Caco-2 (cell line): ENCODE measurements around the gene EIF2S3. TPM values are rescaled to one million over a fixed set of nuclear protein-coding genes. Genes with fewer than 3 reads are reported as not detected.

ENCODE experiments used
- BruUV-seq: library from RNA; stranded (reverse); fragments of 400-500 nt; replicated peaks from 2 replicates; lab custom pipeline; 2021; lab: Mats Ljungman, UMichigan
- CTCF ChIA-PET: fragments of 300-600 bp; sonication (Branson Sonifier 250); formaldehyde crosslinking; loops from one replicate; lab custom pipeline; 2022; ENCODE audit warnings: antibody characterized with exemption; lab: Charles Lee
- POLR2A ChIA-PET: fragments of 300-600 bp; sonication (Branson Sonifier 250); formaldehyde crosslinking; loops from one replicate; lab custom pipeline; 2022; ENCODE audit warnings: antibody characterized with exemption; lab: Charles Lee
- DNase-seq, 2 experiments: peaks; one replicate each; pipeline versions ENCODE4 v3.0.0 to v3.0.0-alpha.2; 2020 to 2022
- H3K27me3 ChIP-seq: replicated peaks from 2 replicates; pipeline ENCODE4 v1.6.0; 2011; ENCODE audit warnings: low read length; ENCODE audit not compliant: control insufficient read depth, insufficient read depth
- H3K36me3 ChIP-seq: 2 replicates; pipeline ENCODE4 v1.5.1; 2011; ENCODE audit warnings: low read length; ENCODE audit not compliant: control insufficient read depth, insufficient read depth
- H3K4me1 ChIP-seq: fragments of 250-450 bp; sonication (Bioruptor Pico); 2 replicates; pipeline ENCODE4 v1.5.1; 2020; ENCODE audit warnings: mild to moderate bottlenecking
- H3K4me3 ChIP-seq: 2 replicates; pipeline ENCODE4 v1.5.1; 2011; ENCODE audit warnings: low read depth, mild to moderate bottlenecking, control low read depth, low read length
- H3K9me3 ChIP-seq: fragments of 250-450 bp; sonication (Bioruptor Pico); 2 replicates; pipeline ENCODE4 v1.5.1; 2020; ENCODE audit warnings: mild to moderate bottlenecking, moderate library complexity
- H3K27ac Mint-ChIP-seq: one replicate; pipeline ENCODE4 v1.8.0; 2022; ENCODE audit warnings: mixed read lengths; ENCODE audit not compliant: unreplicated experiment
- H3K27me3 Mint-ChIP-seq: one replicate; pipeline ENCODE4 v1.8.0; 2022; ENCODE audit warnings: mixed read lengths; ENCODE audit not compliant: insufficient read depth, unreplicated experiment
- H3K36me3 Mint-ChIP-seq: one replicate; pipeline ENCODE4 v1.8.0; 2022; ENCODE audit warnings: mild to moderate bottlenecking, mixed read lengths; ENCODE audit not compliant: insufficient read depth, unreplicated experiment
- H3K4me1 Mint-ChIP-seq: one replicate; pipeline ENCODE4 v1.8.0; 2022; ENCODE audit warnings: low read depth, mixed read lengths; ENCODE audit not compliant: unreplicated experiment
- H3K4me3 Mint-ChIP-seq: one replicate; pipeline ENCODE4 v1.8.0; 2022; ENCODE audit warnings: mild to moderate bottlenecking, moderate library complexity, mixed read lengths; ENCODE audit not compliant: unreplicated experiment
- H3K9me3 Mint-ChIP-seq: one replicate; pipeline ENCODE4 v1.8.0; 2022; ENCODE audit warnings: mixed read lengths; ENCODE audit not compliant: unreplicated experiment
- intact Hi-C: fragments of 100-400 bp; cut with micrococcal nuclease; formaldehyde crosslinking; loops from one replicate; pipeline ENCODE4 v1.10.0; 2022; ENCODE audit not compliant: unreplicated experiment
- total RNA-seq: library from RNA; stranded (reverse); gene quantifications from 2 replicates; pipeline ENCODE4 v1.2.3, GENCODE V29; 2022
- TF ChIP-seq, protein P1 (sequence below), 2 experiments: fragments of 200-600 bp in 1 of 2; IDR thresholded peaks; 1 replicate in 1 of 2; 2 replicates in 1 of 2; pipeline versions ENCODE4 v1.5.1 to v1.8.0; 2011 to 2022; ENCODE audit warnings: antibody characterized with exemption in 1 of 2, control low read depth in 1 of 2, inconsistent platforms in 1 of 2, low read depth in 1 of 2, low read length in 1 of 2, mild to moderate bottlenecking in 1 of 2, moderate library complexity in 1 of 2; ENCODE audit not compliant: insufficient read depth in 1 of 2, severe bottlenecking in 1 of 2, unreplicated experiment in 1 of 2

Gene EIF2S3
- total RNA-seq, 1 experiment from 2014 or later, result 240 TPM

DNA sequence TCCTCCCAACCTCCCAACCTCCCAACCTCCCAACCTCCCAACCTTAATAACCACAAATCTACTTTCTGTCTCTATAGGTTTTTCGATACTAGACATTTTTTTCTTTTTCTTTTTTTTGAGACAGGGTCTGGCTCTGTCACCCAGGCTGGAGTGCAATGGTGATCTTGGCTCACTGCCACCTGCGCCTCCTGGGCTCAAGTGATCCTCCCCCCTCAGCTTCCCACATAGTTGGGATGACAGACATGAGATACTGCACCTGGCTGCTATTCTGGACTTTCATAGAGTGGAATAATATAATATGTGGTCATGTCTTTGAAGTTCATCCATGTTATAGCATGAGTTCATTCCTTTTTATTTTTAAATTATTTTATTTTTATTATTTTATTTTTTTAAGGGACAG lies 55.3 kb downstream of the EIF2S3 start:
- H3K36me3 Mint-ChIP-seq, result no peaks in the 10 kb centered on the region
- Histone ChIP-seq H3K36me3 (no peaks in the 10 kb centered on the region), H3K27me3 (no peaks in the 10 kb centered on the region), H3K4me3 (no peak overlapping the region), H3K4me1 (no peaks in the 10 kb centered on the region), H3K9me3 (no peaks in the 10 kb centered on the region)
- H3K27me3 Mint-ChIP-seq, result no peaks in the 10 kb centered on the region
- TF ChIP-seq, protein P1, sequence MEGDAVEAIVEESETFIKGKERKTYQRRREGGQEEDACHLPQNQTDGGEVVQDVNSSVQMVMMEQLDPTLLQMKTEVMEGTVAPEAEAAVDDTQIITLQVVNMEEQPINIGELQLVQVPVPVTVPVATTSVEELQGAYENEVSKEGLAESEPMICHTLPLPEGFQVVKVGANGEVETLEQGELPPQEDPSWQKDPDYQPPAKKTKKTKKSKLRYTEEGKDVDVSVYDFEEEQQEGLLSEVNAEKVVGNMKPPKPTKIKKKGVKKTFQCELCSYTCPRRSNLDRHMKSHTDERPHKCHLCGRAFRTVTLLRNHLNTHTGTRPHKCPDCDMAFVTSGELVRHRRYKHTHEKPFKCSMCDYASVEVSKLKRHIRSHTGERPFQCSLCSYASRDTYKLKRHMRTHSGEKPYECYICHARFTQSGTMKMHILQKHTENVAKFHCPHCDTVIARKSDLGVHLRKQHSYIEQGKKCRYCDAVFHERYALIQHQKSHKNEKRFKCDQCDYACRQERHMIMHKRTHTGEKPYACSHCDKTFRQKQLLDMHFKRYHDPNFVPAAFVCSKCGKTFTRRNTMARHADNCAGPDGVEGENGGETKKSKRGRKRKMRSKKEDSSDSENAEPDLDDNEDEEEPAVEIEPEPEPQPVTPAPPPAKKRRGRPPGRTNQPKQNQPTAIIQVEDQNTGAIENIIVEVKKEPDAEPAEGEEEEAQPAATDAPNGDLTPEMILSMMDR (IDR thresholded peaks at IDR 0.05; ENCODE audit: insufficient read depth in 1 of 2, low read depth in 1 of 2, low read length in 1 of 2, severe bottlenecking in 1 of 2, unreplicated experiment in 1 of 2), result no peak
- intact Hi-C loops, result no loop called here
- ChIA-PET CTCF (no interaction called here), POLR2A (interaction anchor here (0.6 kb wide), 1 partner anchor 54 kb away, joined by 6 read pairs; no protein-coding TSS in a partner anchor)
- no peaks in the 10 kb centered on the region for H3K4me1 Mint-ChIP-seq
- H3K27ac Mint-ChIP-seq, result no peak overlapping the region
- no peaks in the 10 kb centered on the region for H3K9me3 Mint-ChIP-seq
- DNase-seq, result no peak
- no TSS peak for BruUV-seq
- no peak overlapping the region for H3K4me3 Mint-ChIP-seq

DNA sequence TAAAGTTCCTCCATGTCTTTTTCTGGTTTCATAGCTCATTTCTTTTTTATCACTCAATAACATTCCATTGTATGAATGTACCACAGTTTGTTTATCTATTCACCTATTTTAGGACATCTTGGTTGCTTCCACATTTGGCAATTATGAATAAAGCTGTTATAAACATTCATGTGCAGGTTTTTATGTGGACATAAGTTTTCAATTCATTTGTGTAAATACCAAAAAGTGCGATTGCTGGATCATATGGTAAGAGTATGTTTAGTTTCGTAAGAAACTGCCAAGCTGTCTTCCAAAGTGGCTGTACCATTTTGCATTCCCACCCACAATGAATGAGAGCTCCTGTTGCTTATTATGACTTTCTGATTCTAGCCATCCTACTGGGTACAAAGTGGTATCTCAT lies 58.4 kb downstream of the EIF2S3 start:
- no peaks in the 10 kb centered on the region for H3K4me1 Mint-ChIP-seq
- H3K9me3 Mint-ChIP-seq, result no peaks in the 10 kb centered on the region
- Histone ChIP-seq H3K9me3 (no peaks in the 10 kb centered on the region), H3K27me3 (no peaks in the 10 kb centered on the region), H3K36me3 (no peaks in the 10 kb centered on the region), H3K4me1 (no peaks in the 10 kb centered on the region), H3K4me3 (no peak overlapping the region)
- intact Hi-C loops, result no loop called here
- H3K27me3 Mint-ChIP-seq, result no peaks in the 10 kb centered on the region
- POLR2A ChIA-PET, result no interaction called here
- no peaks in the 10 kb centered on the region for H3K36me3 Mint-ChIP-seq
- H3K27ac Mint-ChIP-seq, result no peak overlapping the region
- TF ChIP-seq, protein P1 (IDR thresholded peaks at IDR 0.05; ENCODE audit: insufficient read depth in 1 of 2, low read depth in 1 of 2, low read length in 1 of 2, severe bottlenecking in 1 of 2, unreplicated experiment in 1 of 2), result no peak
- H3K4me3 Mint-ChIP-seq, result no peak overlapping the region
- CTCF ChIA-PET, result no interaction called here
- BruUV-seq, result no TSS peak
- no peak for DNase-seq

DNA sequence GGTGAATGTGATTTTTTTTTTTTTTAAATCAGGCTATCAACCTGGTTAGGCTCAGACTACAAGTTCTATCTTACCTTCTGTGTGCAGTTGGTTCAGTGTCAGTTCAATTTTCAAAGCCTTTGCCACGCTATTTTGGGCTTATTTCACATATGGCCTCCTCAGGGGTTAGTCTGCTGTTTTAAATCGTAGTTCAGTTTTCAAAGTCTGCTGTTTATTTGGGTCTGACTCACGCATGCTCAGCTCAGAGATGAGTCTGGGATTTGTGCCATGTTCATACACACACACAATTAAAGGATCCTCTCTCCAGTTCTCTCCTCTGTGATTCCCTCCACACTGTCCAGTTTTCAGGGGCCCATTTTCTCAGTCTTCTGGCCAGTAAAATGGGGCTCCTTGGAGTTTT lies 62.5 kb downstream of the EIF2S3 start:
- Histone ChIP-seq H3K4me3 (no peak overlapping the region), H3K36me3 (no peaks in the 10 kb centered on the region), H3K4me1 (no peaks in the 10 kb centered on the region), H3K9me3 (no peaks in the 10 kb centered on the region), H3K27me3 (no peaks in the 10 kb centered on the region)
- H3K4me3 Mint-ChIP-seq, result no peak overlapping the region
- no peak overlapping the region for H3K27ac Mint-ChIP-seq
- intact Hi-C loops, result no loop called here
- H3K4me1 Mint-ChIP-seq, result no peaks in the 10 kb centered on the region
- H3K36me3 Mint-ChIP-seq, result no peaks in the 10 kb centered on the region
- POLR2A ChIA-PET, result no interaction called here
- BruUV-seq, result no TSS peak
- no peaks in the 10 kb centered on the region for H3K9me3 Mint-ChIP-seq
- DNase-seq, result no peak
- no peaks in the 10 kb centered on the region for H3K27me3 Mint-ChIP-seq
- CTCF ChIA-PET, result no interaction called here
- TF ChIP-seq, protein P1 (IDR thresholded peaks at IDR 0.05; ENCODE audit: insufficient read depth in 1 of 2, low read depth in 1 of 2, low read length in 1 of 2, severe bottlenecking in 1 of 2, unreplicated experiment in 1 of 2), result no peak
